ENCODE measurements around the gene SFMBT1.
A peak's percentile ranks its signal among the peaks of the same experiment; 100 is the strongest.

SFMBT1 gene, protein sequence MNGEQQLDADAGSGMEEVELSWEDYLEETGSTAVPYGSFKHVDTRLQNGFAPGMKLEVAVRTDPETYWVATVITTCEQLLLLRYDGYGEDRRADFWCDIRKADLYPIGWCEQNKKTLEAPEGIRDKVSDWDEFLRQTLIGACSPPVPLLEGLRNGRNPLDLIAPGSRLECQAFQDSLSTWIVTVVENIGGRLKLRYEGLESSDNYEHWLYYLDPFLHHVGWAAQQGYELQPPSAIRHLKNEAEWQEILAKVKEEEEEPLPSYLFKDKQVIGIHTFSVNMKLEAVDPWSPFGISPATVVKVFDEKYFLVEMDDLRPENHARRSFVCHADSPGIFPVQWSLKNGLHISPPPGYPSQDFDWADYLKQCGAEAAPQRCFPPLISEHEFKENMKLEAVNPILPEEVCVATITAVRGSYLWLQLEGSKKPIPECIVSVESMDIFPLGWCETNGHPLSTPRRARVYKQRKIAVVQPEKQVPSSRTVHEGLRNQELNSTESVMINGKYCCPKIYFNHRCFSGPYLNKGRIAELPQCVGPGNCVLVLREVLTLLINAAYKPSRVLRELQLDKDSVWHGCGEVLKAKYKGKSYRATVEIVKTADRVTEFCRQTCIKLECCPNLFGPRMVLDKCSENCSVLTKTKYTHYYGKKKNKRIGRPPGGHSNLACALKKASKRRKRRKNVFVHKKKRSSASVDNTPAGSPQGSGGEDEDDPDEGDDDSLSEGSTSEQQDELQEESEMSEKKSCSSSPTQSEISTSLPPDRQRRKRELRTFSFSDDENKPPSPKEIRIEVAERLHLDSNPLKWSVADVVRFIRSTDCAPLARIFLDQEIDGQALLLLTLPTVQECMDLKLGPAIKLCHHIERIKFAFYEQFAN

DNA sequence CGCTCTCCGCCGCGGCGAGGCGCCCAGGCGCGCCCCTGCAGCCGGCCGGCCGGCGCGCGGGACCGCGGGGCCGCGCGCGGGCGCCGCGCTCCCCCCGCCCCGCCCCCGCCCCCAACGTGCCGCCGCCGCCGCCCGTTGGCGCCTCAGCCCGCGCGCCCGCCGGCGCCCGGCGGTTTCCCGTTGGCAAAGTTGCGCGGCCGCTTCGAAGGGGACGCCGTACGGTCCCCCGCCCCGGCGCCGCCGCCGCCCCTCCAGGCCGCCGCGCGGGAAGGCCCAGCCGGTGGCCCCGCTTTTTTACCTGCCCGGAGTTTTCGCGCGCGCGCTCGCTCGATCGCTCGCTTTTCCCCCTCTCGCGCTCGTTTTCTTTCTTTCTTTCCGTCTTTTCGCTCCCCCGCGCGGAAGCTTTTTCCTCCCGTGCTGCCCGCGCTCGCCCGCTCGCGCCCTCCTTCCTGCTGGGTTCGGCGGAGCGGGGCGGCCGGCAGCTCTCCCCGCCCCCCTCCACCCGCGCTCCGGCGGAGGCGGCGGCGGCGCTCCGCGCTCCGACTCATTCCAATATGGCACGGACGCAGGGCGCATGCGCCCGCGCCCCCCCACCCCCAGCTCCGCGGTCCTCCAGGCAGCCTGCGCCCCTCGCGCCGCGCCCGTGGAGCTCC is at the start of gene SFMBT1:
TSS of gene SFMBT1 (minus strand) at position 556 of the 653 bp plus-strand sequence. CDS start 76,945 bp downstream, outside the sequence.
- peak within 1 kb of the TSS; percentile 95 for H3K4me3 Mint-ChIP-seq
- H3K27me3 Mint-ChIP-seq = no peaks in the 10 kb centered on the region
- no peaks in the 10 kb centered on the region for H3K9me3 Mint-ChIP-seq
- peaks cover 47% of the 10 kb centered on the region for H3K4me1 Mint-ChIP-seq
- no peaks in the 10 kb centered on the region for H3K36me3 Mint-ChIP-seq
- H3K27ac Mint-ChIP-seq = peak within 1 kb of the TSS; percentile 97

DNA sequence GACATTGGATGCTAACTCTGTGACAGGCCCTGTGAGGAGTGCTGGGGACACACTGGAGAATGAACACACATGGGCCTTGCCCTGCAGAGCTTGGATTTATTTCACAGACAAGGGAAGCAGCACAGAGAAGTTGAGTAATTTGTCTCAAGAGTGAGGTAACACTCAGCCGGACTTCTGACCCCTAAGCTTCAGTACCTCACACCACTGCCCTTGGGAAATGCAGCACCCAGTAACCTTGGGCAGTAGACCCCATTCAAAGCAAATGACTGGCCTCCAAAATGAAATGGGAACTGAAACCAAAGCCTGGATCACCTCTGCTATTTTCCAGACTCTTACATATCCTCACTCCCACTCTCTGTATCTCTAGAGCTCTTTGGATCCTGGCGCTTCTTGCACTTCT is 47.1 kb upstream of the SFMBT1 start:
- H3K4me1 Mint-ChIP-seq = peaks cover 4% of the 10 kb centered on the region
- no peak overlapping the region for H3K27ac Mint-ChIP-seq
- H3K27me3 Mint-ChIP-seq = no peaks in the 10 kb centered on the region
- H3K4me3 Mint-ChIP-seq = no peak overlapping the region
- H3K36me3 Mint-ChIP-seq = peaks cover 6% of the 10 kb centered on the region
- H3K9me3 Mint-ChIP-seq = no peaks in the 10 kb centered on the region

DNA sequence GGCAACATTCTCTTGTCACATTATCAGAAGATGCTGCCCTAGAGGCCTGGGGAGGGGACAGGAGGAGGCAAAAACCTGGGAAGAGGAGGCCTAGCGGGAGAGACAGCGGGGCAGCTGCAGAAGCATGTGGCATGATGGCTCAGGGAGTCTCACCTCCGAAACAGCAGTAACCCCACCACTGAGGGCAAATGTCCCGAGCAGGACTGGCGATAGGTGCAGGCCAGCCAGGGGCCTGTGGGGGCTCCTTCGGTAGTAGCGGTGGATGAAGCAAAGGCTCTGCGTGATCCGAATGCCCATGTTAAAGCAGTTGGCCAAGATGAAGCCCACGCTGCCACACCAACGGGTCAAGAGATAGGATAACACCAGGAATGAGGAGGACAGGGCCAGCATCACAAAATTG is 46.3 kb upstream of the SFMBT1 start:
- Mint-ChIP-seq H3K9me3 (no peaks in the 10 kb centered on the region), H3K4me3 (no peak overlapping the region), H3K27me3 (no peaks in the 10 kb centered on the region), H3K4me1 (no peaks in the 10 kb centered on the region), H3K27ac (no peak overlapping the region), H3K36me3 (peaks cover 4% of the 10 kb centered on the region)

DNA sequence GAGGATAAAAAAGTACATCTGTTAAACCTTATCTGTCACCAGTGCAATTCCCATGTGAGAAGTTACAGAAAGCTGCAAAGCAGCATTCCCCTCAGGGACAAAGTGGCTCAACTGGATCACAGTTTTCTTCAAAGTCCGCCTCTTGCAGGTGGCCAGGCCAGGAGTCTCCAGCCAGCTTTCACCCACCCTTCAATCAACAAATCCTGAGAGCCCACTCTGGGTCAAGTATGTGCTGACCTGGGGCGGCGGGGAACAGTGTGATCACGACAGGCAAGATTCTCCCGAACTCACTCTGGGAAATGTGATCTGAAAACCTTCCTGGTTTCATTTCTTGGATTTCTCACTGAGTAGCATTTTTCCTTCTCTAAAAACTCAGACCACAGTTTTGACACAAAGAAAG is 45.1 kb upstream of the SFMBT1 start:
- H3K36me3 Mint-ChIP-seq = peaks cover 4% of the 10 kb centered on the region
- no peaks in the 10 kb centered on the region for H3K9me3 Mint-ChIP-seq
- H3K27ac Mint-ChIP-seq = no peak overlapping the region
- H3K27me3 Mint-ChIP-seq = no peaks in the 10 kb centered on the region
- no peaks in the 10 kb centered on the region for H3K4me1 Mint-ChIP-seq
- H3K4me3 Mint-ChIP-seq = no peak overlapping the region

DNA sequence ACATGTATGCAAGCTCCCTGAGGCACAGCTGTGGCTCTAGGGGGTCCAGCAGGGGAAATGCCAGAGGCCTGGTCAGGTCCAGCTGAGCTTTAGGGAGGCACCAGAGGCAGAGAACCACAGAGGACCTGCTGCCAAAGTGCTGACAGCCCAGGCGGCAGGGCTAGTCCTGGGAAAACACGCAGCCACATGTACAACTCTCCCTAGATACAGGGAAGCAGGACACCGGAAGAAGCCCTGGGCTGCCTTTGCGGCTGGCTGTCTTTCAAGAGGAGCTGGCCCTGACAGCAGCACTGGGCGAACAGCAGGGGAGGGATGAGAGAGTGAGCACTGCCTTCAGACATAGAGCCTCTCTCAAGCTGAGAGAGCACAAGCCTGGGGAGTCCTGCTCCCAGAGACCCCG is 43.6 kb upstream of the SFMBT1 start:
- no peak overlapping the region for H3K27ac Mint-ChIP-seq

DNA sequence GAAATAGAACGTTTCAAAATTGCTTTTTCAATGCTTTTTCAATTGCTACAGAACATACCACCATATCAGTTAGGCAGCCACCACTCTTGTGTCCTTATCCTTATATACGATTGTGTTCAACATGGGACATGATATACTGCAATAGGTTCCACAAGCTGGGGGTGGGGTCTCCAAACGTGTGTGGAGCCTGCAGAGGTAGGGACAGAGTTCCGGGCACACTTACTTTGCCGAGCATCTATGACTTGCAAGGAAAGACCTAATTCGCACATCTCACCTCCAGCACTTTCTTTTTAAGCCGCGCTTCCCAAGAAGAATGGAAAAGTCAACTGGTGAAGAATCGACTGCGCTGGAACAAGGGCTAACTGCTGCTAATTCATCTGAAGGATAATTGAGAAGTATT is 39.6 kb upstream of the SFMBT1 start:
- Mint-ChIP-seq H3K36me3 (no peaks in the 10 kb centered on the region), H3K27ac (no peak overlapping the region), H3K9me3 (no peaks in the 10 kb centered on the region), H3K4me1 (no peaks in the 10 kb centered on the region), H3K4me3 (no peak overlapping the region), H3K27me3 (no peaks in the 10 kb centered on the region)

More for the DNA sequence above, 43.6 kb upstream of the SFMBT1 start:
- no peak overlapping the region for H3K4me3 Mint-ChIP-seq
- H3K4me1 Mint-ChIP-seq = no peaks in the 10 kb centered on the region
- no peaks in the 10 kb centered on the region for H3K27me3 Mint-ChIP-seq
- no peaks in the 10 kb centered on the region for H3K9me3 Mint-ChIP-seq
- peaks cover 4% of the 10 kb centered on the region for H3K36me3 Mint-ChIP-seq

DNA sequence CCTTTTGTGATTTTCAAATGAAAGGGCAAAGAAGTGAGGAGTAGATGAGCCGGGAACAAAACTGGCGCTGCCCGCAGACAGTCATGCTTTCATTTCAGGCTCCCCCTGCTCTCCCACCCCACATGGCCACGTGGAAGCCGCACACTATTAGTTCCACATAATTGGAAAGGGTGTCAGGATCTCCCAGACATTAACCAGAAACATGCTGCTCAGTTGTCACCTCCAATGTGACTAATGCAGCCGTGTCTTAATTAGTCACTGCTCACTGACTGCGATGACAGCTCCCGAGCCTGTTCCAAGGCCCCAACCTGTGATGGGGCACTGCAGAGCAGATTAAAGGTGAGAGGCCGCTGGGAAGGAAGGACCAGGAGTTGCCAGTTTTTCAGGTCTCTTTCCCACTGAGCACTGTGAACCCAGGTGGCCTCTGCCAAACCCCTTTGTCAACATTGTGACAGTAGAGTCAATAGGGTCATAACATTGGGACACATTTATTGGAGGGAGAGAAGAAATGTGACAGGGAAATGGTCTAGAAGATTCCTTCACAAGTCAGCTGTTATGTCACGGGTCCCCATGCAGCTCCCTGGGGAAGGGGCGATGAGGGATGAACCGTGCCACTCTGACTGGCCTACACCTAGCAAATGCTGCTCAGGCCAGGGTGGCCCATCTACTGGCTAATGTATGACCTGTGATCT is 38.6 kb upstream of the SFMBT1 start:
- Mint-ChIP-seq H3K9me3 (no peaks in the 10 kb centered on the region), H3K4me1 (no peaks in the 10 kb centered on the region), H3K27ac (peak overlapping the region; percentile 55), H3K36me3 (no peaks in the 10 kb centered on the region), H3K4me3 (no peak overlapping the region), H3K27me3 (no peaks in the 10 kb centered on the region)

DNA sequence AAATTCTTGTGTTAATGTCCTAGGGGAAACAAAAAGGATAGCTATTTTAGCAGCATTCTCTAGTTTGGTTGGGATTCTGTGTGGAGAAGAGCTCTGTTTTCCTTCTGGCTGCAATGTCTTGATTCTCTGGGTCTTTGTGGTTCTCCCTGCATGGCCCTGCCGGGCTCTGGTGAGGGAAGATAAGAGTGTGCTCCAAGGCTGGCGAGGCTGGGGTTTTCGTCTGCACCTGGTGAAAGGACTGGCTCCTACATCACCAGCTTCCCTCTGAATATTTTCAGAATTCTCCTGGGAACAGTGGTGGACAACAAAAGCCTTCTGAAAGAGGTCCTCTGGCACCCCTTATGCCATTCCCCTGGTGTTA is 38.1 kb upstream of the SFMBT1 start:
- Mint-ChIP-seq H3K36me3 (no peaks in the 10 kb centered on the region), H3K4me3 (no peak overlapping the region), H3K27ac (peak overlapping the region; percentile 94), H3K4me1 (no peaks in the 10 kb centered on the region), H3K9me3 (no peaks in the 10 kb centered on the region), H3K27me3 (no peaks in the 10 kb centered on the region)

DNA sequence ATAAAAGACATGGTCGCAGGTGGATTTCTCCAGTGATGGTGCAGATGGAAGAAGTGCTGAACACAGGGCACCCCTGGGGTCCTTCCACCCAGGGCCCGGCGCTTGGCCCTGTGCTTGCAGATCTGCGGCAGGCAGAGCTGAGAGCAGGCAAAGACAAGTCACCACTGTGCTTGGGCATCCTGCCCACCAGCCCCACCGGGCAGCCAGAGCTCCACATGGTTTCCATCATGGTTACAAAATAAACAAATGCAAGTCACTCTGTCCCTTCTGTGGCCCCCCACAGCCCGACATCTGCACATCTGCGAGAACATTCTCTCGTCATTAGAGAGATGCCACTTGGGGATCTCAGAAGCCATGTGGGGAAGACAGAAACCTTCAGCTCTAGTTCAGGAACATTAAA is 37.6 kb upstream of the SFMBT1 start:
- peak overlapping the region; percentile 94 for H3K27ac Mint-ChIP-seq
- no peaks in the 10 kb centered on the region for H3K4me1 Mint-ChIP-seq
- no peaks in the 10 kb centered on the region for H3K27me3 Mint-ChIP-seq
- H3K4me3 Mint-ChIP-seq = no peak overlapping the region
- H3K36me3 Mint-ChIP-seq = no peaks in the 10 kb centered on the region
- H3K9me3 Mint-ChIP-seq = no peaks in the 10 kb centered on the region

DNA sequence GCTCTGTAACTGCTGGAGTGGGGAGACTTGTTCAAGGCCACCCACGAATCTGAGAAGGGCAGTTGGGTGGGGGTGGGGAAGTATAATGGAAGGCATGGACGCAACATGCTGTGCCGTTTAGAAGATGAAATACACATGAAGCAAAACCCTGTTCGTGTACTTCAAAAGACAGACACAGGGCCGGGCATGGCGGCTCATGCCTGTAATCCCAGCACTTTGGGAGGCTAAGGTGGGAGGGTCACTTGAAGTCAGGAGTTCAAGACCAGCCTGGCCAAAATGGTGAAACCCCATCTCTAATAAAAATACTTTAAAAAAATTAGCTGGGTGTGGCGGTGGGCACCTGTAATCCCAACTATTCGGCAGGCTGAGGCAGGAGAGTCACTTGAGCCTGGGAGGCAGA is 36.9 kb upstream of the SFMBT1 start:
- no peaks in the 10 kb centered on the region for H3K36me3 Mint-ChIP-seq
- H3K4me1 Mint-ChIP-seq = no peaks in the 10 kb centered on the region
- H3K27ac Mint-ChIP-seq = no peak overlapping the region
- H3K9me3 Mint-ChIP-seq = no peaks in the 10 kb centered on the region
- H3K27me3 Mint-ChIP-seq = no peaks in the 10 kb centered on the region
- no peak overlapping the region for H3K4me3 Mint-ChIP-seq

DNA sequence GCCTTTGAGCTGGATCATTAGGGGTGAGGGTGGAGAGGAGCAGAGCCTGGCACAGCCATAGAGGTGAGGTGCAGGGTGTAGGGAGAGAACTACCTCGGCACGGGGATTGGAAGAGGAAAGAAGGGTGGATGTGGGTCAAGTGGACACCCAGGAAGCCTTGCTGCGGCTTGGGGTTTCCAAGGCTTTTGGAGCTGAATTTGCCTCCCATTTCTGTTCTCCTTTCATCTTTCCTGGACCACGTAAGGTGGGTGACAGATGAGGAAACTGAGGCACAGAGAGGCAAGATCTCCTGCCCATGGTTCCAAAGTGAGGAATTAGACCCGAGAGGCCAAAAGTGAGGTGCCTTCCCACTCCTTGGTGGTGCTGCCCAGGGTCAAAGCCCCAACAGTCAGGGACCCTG is 35.4 kb upstream of the SFMBT1 start:
- Mint-ChIP-seq H3K4me3 (no peak overlapping the region), H3K27ac (no peak overlapping the region), H3K4me1 (no peaks in the 10 kb centered on the region), H3K9me3 (no peaks in the 10 kb centered on the region), H3K27me3 (no peaks in the 10 kb centered on the region), H3K36me3 (no peaks in the 10 kb centered on the region)

DNA sequence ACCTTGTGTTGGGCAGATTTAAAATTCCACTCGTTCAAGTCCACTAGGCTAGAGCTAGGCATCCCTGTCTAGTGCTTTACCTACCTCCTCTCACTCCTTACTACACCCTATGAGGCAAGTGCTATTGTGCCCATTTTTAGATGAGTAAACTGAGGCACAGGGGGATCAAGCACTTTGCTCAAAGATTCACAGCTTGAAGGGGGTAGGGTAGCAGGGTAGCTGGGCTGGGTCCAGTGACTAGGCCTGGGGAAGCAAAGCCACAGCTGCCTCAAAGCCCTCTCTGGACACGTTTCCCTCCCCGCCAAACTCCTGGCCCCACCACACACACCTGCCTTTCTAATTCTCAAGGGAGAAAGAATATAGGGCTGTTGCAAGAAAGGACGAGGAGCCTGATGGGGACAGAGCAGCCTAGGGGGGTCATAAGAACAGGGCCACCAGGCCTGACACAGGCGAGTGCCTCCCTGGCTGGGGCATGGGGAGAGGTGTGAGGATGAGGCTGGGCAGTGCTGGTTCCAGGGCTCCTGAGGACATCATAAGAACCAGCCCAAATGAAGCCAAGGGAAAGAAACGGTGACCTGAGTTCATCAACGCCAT is 34.8 kb upstream of the SFMBT1 start:
- Mint-ChIP-seq H3K4me3 (no peak overlapping the region), H3K27me3 (no peaks in the 10 kb centered on the region), H3K4me1 (no peaks in the 10 kb centered on the region), H3K36me3 (no peaks in the 10 kb centered on the region), H3K27ac (no peak overlapping the region), H3K9me3 (no peaks in the 10 kb centered on the region)

DNA sequence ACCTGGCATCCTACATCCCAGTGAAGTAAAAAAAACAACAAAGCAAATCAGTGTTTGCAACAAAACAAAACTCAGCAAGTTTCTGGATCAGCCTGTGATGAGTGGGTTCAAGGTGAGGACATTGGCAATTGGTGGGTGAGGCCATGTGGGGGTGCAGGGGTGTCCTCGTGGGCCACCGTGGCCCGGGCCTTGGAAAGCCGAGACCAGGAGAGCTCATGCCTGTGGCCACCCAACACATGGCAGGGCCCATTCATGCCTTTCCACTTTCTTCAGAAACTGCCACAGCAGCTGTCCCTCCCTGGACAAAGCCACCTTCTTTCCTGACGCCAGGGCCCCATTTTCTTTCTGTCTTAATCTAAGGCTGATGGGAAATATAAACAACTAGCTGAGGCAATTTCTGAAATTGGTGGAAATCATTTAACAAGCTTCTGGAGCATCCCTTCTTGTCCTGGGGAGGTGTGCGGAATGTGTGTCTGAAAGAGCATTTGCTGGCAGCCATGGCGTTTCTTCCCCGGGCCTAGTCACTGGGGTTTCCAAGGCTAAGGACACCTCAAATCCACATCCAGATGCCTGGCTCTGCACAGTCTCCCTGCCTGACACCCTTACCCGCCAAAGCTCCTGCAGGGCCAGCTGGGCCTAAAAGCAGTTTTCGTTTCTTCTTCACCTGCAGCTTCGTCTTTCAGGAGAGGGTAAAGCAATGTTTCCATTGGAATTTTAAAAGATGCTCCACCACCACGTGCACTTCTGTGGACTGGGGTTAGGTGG is 34.1 kb upstream of the SFMBT1 start:
- H3K4me1 Mint-ChIP-seq = no peaks in the 10 kb centered on the region
- no peak overlapping the region for H3K27ac Mint-ChIP-seq

DNA sequence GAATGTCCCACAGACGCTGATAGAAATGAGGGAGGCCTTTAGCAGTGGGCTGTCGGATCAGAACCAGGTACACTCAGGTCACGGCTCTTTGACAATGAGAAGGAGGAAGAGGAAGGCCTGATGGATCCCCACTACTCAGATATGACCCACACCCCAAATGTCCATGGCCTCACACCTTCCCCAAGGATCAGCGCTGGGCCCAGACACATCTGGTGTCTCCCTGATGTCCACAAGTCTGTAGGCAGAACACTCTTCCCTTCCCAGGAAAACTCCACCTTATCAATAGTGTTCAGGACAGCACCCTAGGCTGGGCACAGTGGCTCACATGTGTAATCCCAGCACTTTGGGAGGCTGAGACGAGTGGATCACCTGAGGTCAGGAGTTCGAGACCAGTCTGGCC is 33.3 kb upstream of the SFMBT1 start:
- no peaks in the 10 kb centered on the region for H3K9me3 Mint-ChIP-seq
- H3K27ac Mint-ChIP-seq = no peak overlapping the region
- H3K36me3 Mint-ChIP-seq = no peaks in the 10 kb centered on the region
- H3K4me1 Mint-ChIP-seq = no peaks in the 10 kb centered on the region
- H3K4me3 Mint-ChIP-seq = no peak overlapping the region
- H3K27me3 Mint-ChIP-seq = no peaks in the 10 kb centered on the region

More for the DNA sequence above, 34.1 kb upstream of the SFMBT1 start:
- Mint-ChIP-seq H3K27me3 (no peaks in the 10 kb centered on the region), H3K9me3 (no peaks in the 10 kb centered on the region), H3K36me3 (no peaks in the 10 kb centered on the region), H3K4me3 (no peak overlapping the region)

Data from activated naive CD4-positive, alpha-beta T cell treated with anti-CD3 and anti-CD28 coated beads, Interleukin-2, amount 50 U/mL, for 24 hours (primary cell).